Measurements from ENCODE around the gene ARMH4.

DNA sequence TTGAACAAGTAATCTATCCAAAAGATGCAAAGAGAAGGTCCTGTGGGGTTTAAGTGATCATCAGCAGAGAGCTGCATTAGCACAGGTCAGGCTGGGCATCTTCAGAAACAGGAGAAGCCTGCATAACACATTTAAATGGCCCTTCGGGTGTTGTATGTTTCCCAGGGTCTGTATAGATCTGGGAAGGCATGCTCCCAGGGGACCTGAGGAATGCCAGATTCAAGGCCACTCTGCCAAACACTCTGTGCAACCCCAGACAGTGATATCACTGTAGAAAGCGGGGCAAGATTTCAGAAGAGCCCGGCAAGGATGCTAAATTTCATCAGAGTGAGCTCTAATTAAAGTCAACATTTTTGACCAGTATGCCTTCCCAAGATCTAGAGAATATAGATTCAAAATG lies 92.9 kb downstream of the ARMH4 start:
- TF ChIP-seq GATA3 (IDR thresholded peaks at IDR 0.05; ENCODE audit: low read depth, low read length) (no peak), GATA2 (IDR thresholded peaks at IDR 0.05; ENCODE audit: low read depth, low read length) (no peak)

All from SH-SY5Y (cell line).